A172 (cell line): ENCODE measurements around the gene VARS1. TPM values are rescaled to one million over a fixed set of nuclear protein-coding genes. Genes with fewer than 3 reads are reported as not detected.
"Not testable (repeated sequence)": the region's sequence is repeated elsewhere in the genome, so short reads cannot be mapped to it uniquely, and the experiment has no call there.

Experiments used
- DNase-seq: peaks from one replicate; pipeline ENCODE4 v3.0.0-alpha.2; 2015; ENCODE audit warnings: low spot score
- total RNA-seq: library from RNA; depleted of rRNA; stranded (reverse); fragments of >200 nt; shearing (Covaris generic); gene quantifications from 2 replicates; pipeline ENCODE4 v1.2.3, GENCODE V29; 2014; rRNA removed

VARS1 gene
- total RNA-seq: 56.0 and 58.8 TPM in 2 replicates

GRCh38 chr6:31795616-31796298 lies at the start of gene VARS1:
Gene VARS1, minus strand, starts transcription at chr6:31795752. Its CDS starts 535 bp downstream, at chr6:31795217.
- peak; percentile 90 for DNase-seq

- DNase-seq: no peak
These were observed 49.0 kb upstream of the VARS1 start for GRCh38 chr6:31844507-31844906.

GRCh38 chr6:31842053-31842452 lies 46.5 kb upstream of the VARS1 start:
- DNase-seq: no peak

GRCh38 chr6:31839779-31840126 lies 44.2 kb upstream of the VARS1 start:
- DNase-seq: not testable (repeated sequence)

- no peak for DNase-seq
These were observed 43.4 kb upstream of the VARS1 start for GRCh38 chr6:31838968-31839367.

- DNase-seq: not testable (repeated sequence)
These were observed 42.6 kb upstream of the VARS1 start for GRCh38 chr6:31838114-31838553.

- no peak for DNase-seq
These were observed 42.0 kb upstream of the VARS1 start for GRCh38 chr6:31837369-31838113.

- no peak for DNase-seq
These were observed 41.2 kb upstream of the VARS1 start for GRCh38 chr6:31836474-31837368.

- no peak for DNase-seq
These were observed 40.5 kb upstream of the VARS1 start for GRCh38 chr6:31836047-31836473.

- DNase-seq: peak; percentile 69
These were observed 39.1 kb upstream of the VARS1 start for GRCh38 chr6:31834367-31835250.

- no peak for DNase-seq
These were observed 36.0 kb upstream of the VARS1 start for GRCh38 chr6:31831350-31832215.

- DNase-seq: no peak
These were observed 35.4 kb upstream of the VARS1 start for GRCh38 chr6:31830886-31831335.

- peak; percentile 37 for DNase-seq
These were observed 34.2 kb upstream of the VARS1 start for GRCh38 chr6:31829633-31830283.

GRCh38 chr6:31827286-31828079 lies 31.9 kb upstream of the VARS1 start, which contains the start of gene HSPA1B:
Gene HSPA1B, plus strand, starts transcription at chr6:31827738. Its CDS starts 213 bp downstream, at chr6:31827951.
- peak; percentile 100 for DNase-seq

- peak; percentile 83 for DNase-seq
These were observed 31.3 kb upstream of the VARS1 start for GRCh38 chr6:31826793-31827285.

GRCh38 chr6:31825553-31825952 lies 30.0 kb upstream of the VARS1 start:
- DNase-seq: no peak

- DNase-seq: not testable (repeated sequence)
These were observed 28.1 kb upstream of the VARS1 start for GRCh38 chr6:31823592-31824196.
